Measurements from ENCODE around the gene ANXA5.

DNA sequence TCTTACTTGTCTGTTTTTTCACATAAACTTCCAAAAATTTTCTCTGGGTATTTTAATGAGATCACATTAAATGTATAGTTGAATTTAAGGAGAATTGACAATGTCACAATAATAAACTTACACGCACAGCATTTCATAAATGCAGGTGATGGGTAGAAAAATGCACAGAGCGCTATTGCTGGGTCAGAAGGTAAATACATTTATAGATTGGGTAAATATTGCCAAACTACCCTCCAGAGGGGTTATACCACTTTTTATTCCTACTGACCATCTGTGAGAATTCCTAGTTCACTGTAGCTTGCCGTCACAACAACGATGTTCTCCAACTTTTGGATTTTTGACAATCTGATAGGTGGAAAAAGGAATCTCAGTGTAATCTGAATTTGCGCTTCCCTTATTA is 34.6 kb downstream of the ANXA5 start:
- no peak for TF ChIP-seq TCF7L2 (IDR thresholded peaks at IDR 0.05; ENCODE audit: low read depth, low read length)
- no peak for TF ChIP-seq CTCF (IDR thresholded peaks at IDR 0.05)
- TF ChIP-seq POLR2AphosphoS5 (IDR thresholded peaks at IDR 0.05; ENCODE audit: low read depth, low read length), result no peak
- TF ChIP-seq SIN3A (IDR thresholded peaks at IDR 0.05; ENCODE audit: borderline replicate concordance, insufficient read depth, low read depth, low read length), result no peak
